Spinal cord (tissue), 10 donors: ENCODE measurements around the gene EIF4H. TPM values are rescaled to one million over a fixed set of nuclear protein-coding genes. Genes with fewer than 3 reads are reported as not detected.

Experiments used
- DNase-seq, 6 donors: peaks; one replicate each; pipeline versions ENCODE4 v3.0.0 to v3.0.0-alpha.2; 2013 to 2015; ENCODE audit warnings: low spot score in 6 of 6, low read depth in 4 of 6
- H3K27ac ChIP-seq: one replicate; pipeline ENCODE4 v1.5.1; 2013; ENCODE audit warnings: low read depth, low read length, control low read depth
- H3K27me3 ChIP-seq: one replicate; pipeline ENCODE4 v1.6.1; 2013; ENCODE audit warnings: low read length; ENCODE audit not compliant: control insufficient read depth, insufficient read depth
- H3K36me3 ChIP-seq: one replicate; pipeline ENCODE4 v1.6.1; 2013; ENCODE audit warnings: low read length; ENCODE audit not compliant: control insufficient read depth, insufficient read depth
- H3K4me1 ChIP-seq: one replicate; pipeline ENCODE4 v1.6.1; 2013; ENCODE audit warnings: low read length; ENCODE audit not compliant: control insufficient read depth, insufficient read depth
- H3K4me3 ChIP-seq: one replicate; pipeline ENCODE4 v1.5.1; 2013; ENCODE audit warnings: low read depth, low read length, control low read depth
- H3K9me3 ChIP-seq: one replicate; pipeline ENCODE4 v1.6.1; 2013; ENCODE audit warnings: low read length; ENCODE audit not compliant: control insufficient read depth, insufficient read depth
- WGBS: methylation state at CpG from one replicate; pipeline ENCODE4 v1.1.5; 2013; ENCODE audit warnings: missing lambda C conversion rate; ENCODE audit not compliant: insufficient coverage; 5-methylcytosine and 5-hydroxymethylcytosine counted together
- long read RNA-seq, 4 donors: transcript quantifications; one replicate each; lab custom pipeline, GENCODE V29; 2026
- polyA plus RNA-seq, 2 donors: library from polyadenylated mRNA; unstranded; fragments of 120-200 nt; gene quantifications; one replicate each; pipeline ENCODE4 v1.2.1, GENCODE V29; 2013; ENCODE audit not compliant: insufficient read length in 2 of 2
- total RNA-seq, 2 donors: library from RNA; depleted of rRNA in 1 of 2; stranded (reverse); fragments of 120-200 nt in 1 of 2; fragments of >200 nt in 1 of 2; gene quantifications; one replicate each; pipeline versions ENCODE4 v1.2.3 to v1.2.4, GENCODE V29; 2013 to 2014
- donor health status: healthy.

Gene EIF4H
- total RNA-seq (100 to 1,000 TPM; 176 to 184 TPM), polyA plus RNA-seq (100 to 1,000 TPM; 252 to 261 TPM)
- long read RNA-seq, donor 1, transcript EIF4H-202 (6 exons, 2,503 nt): major isoform, 99 of 111 reads
- long read RNA-seq, donor 1, partial matches to known transcripts: 7 of 111 reads
- long read RNA-seq, donor 1, other reads (novel, unspliced or antisense): 0 of 111 reads
- long read RNA-seq, donor 2, transcript EIF4H-202 (6 exons, 2,503 nt): major isoform, 47 of 70 reads
- long read RNA-seq, donor 2, partial matches to known transcripts: 21 of 70 reads
- long read RNA-seq, donor 2, other reads (novel, unspliced or antisense): 0 of 70 reads
- long read RNA-seq, donor 3, transcript EIF4H-202 (6 exons, 2,503 nt): major isoform, 34 of 46 reads
- long read RNA-seq, donor 3, partial matches to known transcripts: 5 of 46 reads
- long read RNA-seq, donor 3, other reads (novel, unspliced or antisense): 6 of 46 reads
- long read RNA-seq, donor 4, transcript EIF4H-202 (6 exons, 2,503 nt): major isoform, 91 of 350 reads
- long read RNA-seq, donor 4, partial matches to known transcripts: 258 of 350 reads
- long read RNA-seq, donor 4, other reads (novel, unspliced or antisense): 0 of 350 reads

- Histone ChIP-seq H3K9me3 (no peaks in the 10 kb centered on the region), H3K36me3 (peaks cover 3% of the 10 kb centered on the region), H3K27me3 (no peaks in the 10 kb centered on the region), H3K27ac (peak within 1 kb of the TSS; percentile 87), H3K4me1 (peaks cover 21% of the 10 kb centered on the region), H3K4me3 (peak within 1 kb of the TSS; percentile 82)
- under 1% methylated on average over 95 of the region's 95 CpGs for WGBS
- DNase-seq: peak; percentile 87 to 98 (median 91)
Observed at GRCh38 chr7:74173866-74174605, at the start of gene EIF4H. Gene EIF4H, plus strand, starts transcription at chr7:74174356. Its CDS starts 28 bp downstream, at chr7:74174384.

GRCh38 chr7:74126220-74126880, 47.8 kb upstream of the EIF4H start:
- H3K9me3 ChIP-seq: no peaks in the 10 kb centered on the region

GRCh38 chr7:74129887-74130286, 44.3 kb upstream of the EIF4H start:
- Histone ChIP-seq H3K27ac (no peak overlapping the region), H3K4me1 (no peaks in the 10 kb centered on the region), H3K36me3 (no peaks in the 10 kb centered on the region), H3K27me3 (no peaks in the 10 kb centered on the region), H3K4me3 (no peak overlapping the region), H3K9me3 (no peaks in the 10 kb centered on the region)
- no CpG with 5 or more reads among the region's 2 CpGs for WGBS
- peak in 1 of 6 donors; percentile 78 for DNase-seq

More at GRCh38 chr7:74126220-74126880, 47.8 kb upstream of the EIF4H start:
- Histone ChIP-seq H3K27ac (no peak overlapping the region), H3K36me3 (peaks cover 11% of the 10 kb centered on the region), H3K27me3 (no peaks in the 10 kb centered on the region), H3K4me3 (no peak overlapping the region), H3K4me1 (no peaks in the 10 kb centered on the region)
- 84% methylated on average over 12 of the region's 12 CpGs for WGBS
- DNase-seq: no peak

GRCh38 chr7:74130518-74130917, 43.6 kb upstream of the EIF4H start:
- no peaks in the 10 kb centered on the region for H3K27me3 ChIP-seq
- H3K9me3 ChIP-seq: no peaks in the 10 kb centered on the region

GRCh38 chr7:74134117-74134620, 40.0 kb upstream of the EIF4H start:
- WGBS: 92% methylated on average over 4 of the region's 8 CpGs
- H3K4me3 ChIP-seq: no peak overlapping the region
- H3K27me3 ChIP-seq: no peaks in the 10 kb centered on the region
- no peaks in the 10 kb centered on the region for H3K9me3 ChIP-seq
- no peaks in the 10 kb centered on the region for H3K36me3 ChIP-seq
- H3K4me1 ChIP-seq: no peaks in the 10 kb centered on the region
- DNase-seq: no peak
- H3K27ac ChIP-seq: no peak overlapping the region

More at GRCh38 chr7:74130518-74130917, 43.6 kb upstream of the EIF4H start:
- DNase-seq: peak in 1 of 6 donors; percentile 17
- Histone ChIP-seq H3K36me3 (no peaks in the 10 kb centered on the region), H3K4me1 (no peaks in the 10 kb centered on the region), H3K4me3 (no peak overlapping the region), H3K27ac (no peak overlapping the region)
- 73% methylated on average over 3 of the region's 4 CpGs for WGBS

GRCh38 chr7:74138334-74138867, 35.8 kb upstream of the EIF4H start:
- WGBS: 91% methylated on average over 11 of the region's 12 CpGs
- Histone ChIP-seq H3K36me3 (no peaks in the 10 kb centered on the region), H3K27ac (no peak overlapping the region), H3K9me3 (no peaks in the 10 kb centered on the region), H3K27me3 (no peaks in the 10 kb centered on the region), H3K4me1 (no peaks in the 10 kb centered on the region), H3K4me3 (no peak overlapping the region)
- no peak for DNase-seq

- H3K27me3 ChIP-seq: no peaks in the 10 kb centered on the region
- DNase-seq: no peak
- no peaks in the 10 kb centered on the region for H3K36me3 ChIP-seq
- no peak overlapping the region for H3K27ac ChIP-seq
- 83% methylated on average over 13 of the region's 16 CpGs for WGBS
- no peak overlapping the region for H3K4me3 ChIP-seq
- no peaks in the 10 kb centered on the region for H3K4me1 ChIP-seq
- H3K9me3 ChIP-seq: no peaks in the 10 kb centered on the region
Observed at GRCh38 chr7:74138945-74139843, 35.0 kb upstream of the EIF4H start.

- Histone ChIP-seq H3K36me3 (no peaks in the 10 kb centered on the region), H3K4me1 (no peaks in the 10 kb centered on the region), H3K4me3 (no peak overlapping the region), H3K9me3 (no peaks in the 10 kb centered on the region), H3K27me3 (no peaks in the 10 kb centered on the region), H3K27ac (no peak overlapping the region)
- no peak for DNase-seq
- no CpG with 5 or more reads among the region's 1 CpG for WGBS
Observed at GRCh38 chr7:74141705-74142104, 32.5 kb upstream of the EIF4H start.
